Liver (tissue), 9 donors: ENCODE data around the gene ETV3. TPM values are rescaled to one million over a fixed set of nuclear protein-coding genes. Genes with fewer than 3 reads are reported as not detected.

ENCODE experiments used
- DNase-seq: peaks from one replicate; pipeline ENCODE4 v3.0.0-alpha.2; 2017; ENCODE audit warnings: low spot score
- H3K27ac ChIP-seq, 2 donors: one replicate each; pipeline ENCODE4 v1.7.0; 2013; ENCODE audit warnings: inconsistent platforms in 2 of 2, low read length in 2 of 2, control low read depth in 1 of 2, low read depth in 1 of 2, mild to moderate bottlenecking in 1 of 2
- H3K27me3 ChIP-seq, 4 donors: one replicate each; pipeline versions ENCODE4 v1.6.1 to v1.7.0; 2013; ENCODE audit warnings: low read length in 3 of 4, inconsistent platforms in 1 of 4, mild to moderate bottlenecking in 1 of 4, moderate library complexity in 1 of 4; ENCODE audit not compliant: control insufficient read depth in 4 of 4, insufficient read depth in 4 of 4
- H3K36me3 ChIP-seq, 4 donors: one replicate each; pipeline versions ENCODE4 v1.6.1 to v1.7.0; 2013; ENCODE audit warnings: low read length in 3 of 4, mild to moderate bottlenecking in 3 of 4, low read depth in 1 of 4, moderate library complexity in 1 of 4; ENCODE audit not compliant: control insufficient read depth in 4 of 4, insufficient read depth in 3 of 4
- H3K4me1 ChIP-seq, 4 donors: one replicate each; pipeline versions ENCODE4 v1.6.1 to v1.7.0; 2013; ENCODE audit warnings: low read length in 3 of 4, mild to moderate bottlenecking in 3 of 4, moderate library complexity in 1 of 4; ENCODE audit not compliant: control insufficient read depth in 4 of 4, insufficient read depth in 4 of 4
- H3K4me3 ChIP-seq, 3 donors: one replicate each; pipeline versions ENCODE4 v1.6.1 to v1.7.0; 2013; ENCODE audit warnings: low read length in 3 of 3, control low read depth in 1 of 3, low read depth in 1 of 3, mild to moderate bottlenecking in 1 of 3
- H3K9ac ChIP-seq, 2 donors: one replicate each; pipeline ENCODE4 v1.7.0; 2013; ENCODE audit warnings: low read length in 2 of 2, mild to moderate bottlenecking in 2 of 2, moderate library complexity in 2 of 2, control low read depth in 1 of 2, low read depth in 1 of 2
- H3K9me3 ChIP-seq, 4 donors: one replicate each; pipeline versions ENCODE4 v1.6.1 to v1.7.0; 2013; ENCODE audit warnings: low read length in 3 of 4; ENCODE audit not compliant: control insufficient read depth in 4 of 4
- CTCF ChIP-seq: fragments of 150-350 bp; IDR thresholded peaks from 2 replicates; pipeline ENCODE4 v1.5.1; 2017; ENCODE audit warnings: improper control_type of control experiment, low read depth, low read length; ENCODE audit not compliant: missing input control
- EGR1 ChIP-seq, 2 donors: IDR thresholded peaks; 2 replicates each; pipeline ENCODE4 v1.6.1; 2016 to 2018; ENCODE audit warnings: antibody characterized with exemption in 2 of 2, low read depth in 2 of 2
- FOXA1 ChIP-seq: IDR thresholded peaks from 2 replicates; pipeline ENCODE4 v1.6.1; 2016; ENCODE audit warnings: antibody characterized with exemption
- FOXA2 ChIP-seq: IDR thresholded peaks from 2 replicates; pipeline ENCODE4 v1.6.1; 2016; ENCODE audit warnings: antibody characterized with exemption
- GABPA ChIP-seq, 2 donors: IDR thresholded peaks in 1 of 2; conservative IDR thresholded peaks in 1 of 2; 2 replicates each; pipeline ENCODE4 v1.6.1; 2016; ENCODE audit warnings: antibody characterized with exemption in 2 of 2, mild to moderate bottlenecking in 1 of 2, moderate library complexity in 1 of 2
- HNF4A ChIP-seq, 2 donors: conservative IDR thresholded peaks; 2 replicates each; pipeline ENCODE4 v1.6.1; 2016; ENCODE audit warnings: antibody characterized with exemption in 2 of 2, mild to moderate bottlenecking in 2 of 2
- HNF4G ChIP-seq: IDR thresholded peaks from 2 replicates; pipeline ENCODE4 v1.6.1; 2016; ENCODE audit warnings: antibody characterized with exemption
- JUND ChIP-seq, 2 donors: IDR thresholded peaks; 2 replicates each; pipeline ENCODE4 v1.6.1; 2016; ENCODE audit warnings: antibody characterized with exemption in 2 of 2
- NR2F2 ChIP-seq: IDR thresholded peaks from 2 replicates; pipeline ENCODE4 v1.6.1; 2016; ENCODE audit warnings: antibody characterized with exemption
- RAD21 ChIP-seq, 2 donors: IDR thresholded peaks; 2 replicates each; pipeline ENCODE4 v1.6.1; 2016; ENCODE audit warnings: antibody characterized with exemption in 2 of 2, mild to moderate bottlenecking in 2 of 2
- REST ChIP-seq: IDR thresholded peaks from 2 replicates; pipeline ENCODE4 v1.6.1; 2016; ENCODE audit warnings: antibody characterized with exemption, mild to moderate bottlenecking
- RXRA ChIP-seq, 2 donors: IDR thresholded peaks; 2 replicates each; pipeline ENCODE4 v1.6.1; 2017 to 2018; ENCODE audit warnings: antibody characterized with exemption in 2 of 2, mild to moderate bottlenecking in 1 of 2
- SP1 ChIP-seq: IDR thresholded peaks from 2 replicates; pipeline ENCODE4 v1.6.1; 2018; ENCODE audit warnings: antibody characterized with exemption, mild to moderate bottlenecking
- TAF1 ChIP-seq: conservative IDR thresholded peaks from 2 replicates; pipeline ENCODE4 v1.6.1; 2016; ENCODE audit warnings: antibody characterized with exemption, mild to moderate bottlenecking
- YY1 ChIP-seq: IDR thresholded peaks from 2 replicates; pipeline ENCODE4 v1.6.1; 2016; ENCODE audit warnings: antibody characterized with exemption, mild to moderate bottlenecking
- whole genome bisulfite sequencing: extraction: QIAGEN DNeasy Blood & Tissue Kit; methylation state at CpG from one replicate; pipeline ENCODE4 v1.1.7; 2013; 5-methylcytosine and 5-hydroxymethylcytosine counted together
- polyA plus RNA-seq, 2 donors: library from polyadenylated mRNA; stranded (reverse) in 1 of 2; unstranded in 1 of 2; fragments of 200-250 nt in 1 of 2; fragments of >200 nt in 1 of 2; fragmentation: Nextera tagmentation in 1 of 2; extraction: Ambion mirVana in 1 of 2; gene quantifications; one replicate each; pipeline versions ENCODE4 v1.2.1 to v1.2.3, GENCODE V29; 2013 to 2015
- total RNA-seq, 2 donors: library from RNA; depleted of rRNA; stranded (reverse); fragments of >200 nt; gene quantifications; one replicate each; pipeline ENCODE4 v1.2.3, GENCODE V29; 2014
- TF ChIP-seq, protein P1 (sequence below): IDR thresholded peaks from 2 replicates; pipeline ENCODE4 v1.6.1; 2016; ENCODE audit warnings: antibody characterized with exemption
- TF ChIP-seq, protein P2 (sequence below): IDR thresholded peaks from 2 replicates; pipeline ENCODE4 v1.6.1; 2016; ENCODE audit warnings: antibody characterized with exemption
- TF ChIP-seq, protein P3 (sequence below): IDR thresholded peaks from 2 replicates; pipeline ENCODE4 v1.6.1; 2016; ENCODE audit warnings: antibody characterized with exemption
- donor health status: healthy.
- donor health status: healthy.
- donor health status: healthy.
- donor health status: healthy.
- donor health status: healthy.

The ETV3 gene
- total and polyA plus RNA-seq, 4 donors = 2.0 to 10.8 (median 5.3) TPM

DNA sequence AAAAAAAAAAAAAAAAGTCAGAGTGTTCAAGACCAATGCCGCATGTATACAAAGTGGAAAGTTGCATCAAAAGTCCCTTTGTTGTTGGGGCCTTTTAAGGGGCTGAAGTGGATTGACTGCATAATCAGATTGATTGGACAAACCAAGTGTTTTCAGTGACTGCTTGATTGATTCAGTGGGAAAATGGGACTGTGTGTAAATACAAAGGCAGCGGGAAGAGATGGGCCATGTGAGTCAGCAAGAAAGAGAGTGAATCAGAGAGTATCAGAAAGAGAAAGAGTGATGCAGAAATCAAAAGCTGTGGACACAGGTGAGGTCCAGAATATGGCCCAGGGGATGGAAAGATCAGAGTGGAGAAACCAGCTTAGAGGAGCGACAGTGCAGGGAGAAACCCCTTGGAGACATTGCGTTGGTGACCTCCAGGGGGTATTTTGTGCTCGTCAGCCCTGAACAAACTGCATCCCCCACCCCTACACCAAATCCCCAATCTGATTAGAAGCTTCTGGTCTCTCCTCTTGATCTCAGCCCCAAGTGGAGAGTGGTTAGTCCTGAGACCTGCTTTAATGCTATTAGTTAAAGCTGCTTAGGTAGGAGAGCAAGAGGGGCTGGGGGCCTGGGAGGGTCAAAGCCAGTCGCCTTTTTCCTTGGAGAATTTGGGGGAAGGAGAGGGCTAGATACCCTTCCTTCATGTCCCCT, 33.4 kb downstream of the ETV3 start:
- peaks cover 0 to 5% (median 2%) of the 10 kb centered on the region in 4 donors for H3K27me3 ChIP-seq
- TF ChIP-seq GABPA (IDR thresholded peaks at IDR 0.05 in 1 of 2, conservative IDR thresholded peaks at IDR 0.05 in 1 of 2) (no peak), HNF4A (conservative IDR thresholded peaks at IDR 0.05) (no peak), SP1 (no peak), JUND (IDR thresholded peaks at IDR 0.05) (no peak), REST (no peak), NR2F2 (no peak), CTCF (no peak), FOXA1 (no peak), FOXA2 (no peak), EGR1 (IDR thresholded peaks at IDR 0.05; ENCODE audit: low read depth in 2 of 2) (no peak), TAF1 (no peak), RXRA (IDR thresholded peaks at IDR 0.05) (no peak), YY1 (no peak), RAD21 (IDR thresholded peaks at IDR 0.05) (no peak), HNF4G (no peak)
- TF ChIP-seq, protein P1, sequence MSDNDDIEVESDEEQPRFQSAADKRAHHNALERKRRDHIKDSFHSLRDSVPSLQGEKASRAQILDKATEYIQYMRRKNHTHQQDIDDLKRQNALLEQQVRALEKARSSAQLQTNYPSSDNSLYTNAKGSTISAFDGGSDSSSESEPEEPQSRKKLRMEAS = no peak
- TF ChIP-seq, protein P2, sequence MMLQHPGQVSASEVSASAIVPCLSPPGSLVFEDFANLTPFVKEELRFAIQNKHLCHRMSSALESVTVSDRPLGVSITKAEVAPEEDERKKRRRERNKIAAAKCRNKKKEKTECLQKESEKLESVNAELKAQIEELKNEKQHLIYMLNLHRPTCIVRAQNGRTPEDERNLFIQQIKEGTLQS = no peak
- TF ChIP-seq, protein P3, sequence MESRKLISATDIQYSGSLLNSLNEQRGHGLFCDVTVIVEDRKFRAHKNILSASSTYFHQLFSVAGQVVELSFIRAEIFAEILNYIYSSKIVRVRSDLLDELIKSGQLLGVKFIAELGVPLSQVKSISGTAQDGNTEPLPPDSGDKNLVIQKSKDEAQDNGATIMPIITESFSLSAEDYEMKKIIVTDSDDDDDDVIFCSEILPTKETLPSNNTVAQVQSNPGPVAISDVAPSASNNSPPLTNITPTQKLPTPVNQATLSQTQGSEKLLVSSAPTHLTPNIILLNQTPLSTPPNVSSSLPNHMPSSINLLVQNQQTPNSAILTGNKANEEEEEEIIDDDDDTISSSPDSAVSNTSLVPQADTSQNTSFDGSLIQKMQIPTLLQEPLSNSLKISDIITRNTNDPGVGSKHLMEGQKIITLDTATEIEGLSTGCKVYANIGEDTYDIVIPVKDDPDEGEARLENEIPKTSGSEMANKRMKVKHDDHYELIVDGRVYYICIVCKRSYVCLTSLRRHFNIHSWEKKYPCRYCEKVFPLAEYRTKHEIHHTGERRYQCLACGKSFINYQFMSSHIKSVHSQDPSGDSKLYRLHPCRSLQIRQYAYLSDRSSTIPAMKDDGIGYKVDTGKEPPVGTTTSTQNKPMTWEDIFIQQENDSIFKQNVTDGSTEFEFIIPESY = no peak
- no peaks in the 10 kb centered on the region for H3K9me3 ChIP-seq
- no peak overlapping the region for H3K27ac ChIP-seq
- no peak overlapping the region for H3K4me3 ChIP-seq
- H3K9ac ChIP-seq = no peak overlapping the region
- WGBS = 76% methylated on average over 6 of the region's 6 CpGs
- H3K4me1 ChIP-seq = no peaks in the 10 kb centered on the region
- no peak for DNase-seq
- H3K36me3 ChIP-seq = no peaks in the 10 kb centered on the region
